ENCODE results near the gene SKA2. TPM values are rescaled to one million over a fixed set of nuclear protein-coding genes. Genes with fewer than 3 reads are reported as not detected.

SKA2 gene
- total and polyA plus RNA-seq, 2 of the 8 experiments (the other 6 are each of a cell fraction or from before 2014, with no cell fraction given), result 15.6 to 95.8 TPM

- no peak overlapping the region for H3K14ac ChIP-seq (ENCODE audit: insufficient read length)
- no peak overlapping the region for H3K56ac ChIP-seq (replicated peaks; ENCODE audit: insufficient read length, low read depth, low read length)
- no peaks in the 10 kb centered on the region for H3K23me2 ChIP-seq (ENCODE audit: low read depth, low read length)
- H3K27ac ChIP-seq (ENCODE audit: low read depth, low read length), result no peak overlapping the region
- H4K91ac ChIP-seq (replicated peaks; ENCODE audit: insufficient read length, low read length), result no peak overlapping the region
- H4K8ac ChIP-seq (ENCODE audit: extremely low read depth, insufficient read depth, low read length), result no peak overlapping the region
- no peak overlapping the region for H3K18ac ChIP-seq (ENCODE audit: extremely low read depth, low read length)
- H2BK20ac ChIP-seq (ENCODE audit: low read length), result no peak overlapping the region
- no peak overlapping the region for H2AFZ ChIP-seq (ENCODE audit: low read length)
- 0% methylated on average over 1 of the region's 2 CpGs; no CpG with 5 or more reads in 1 of the 2 experiments for WGBS, 2 experiments (ENCODE audit: extremely low coverage in 1 of 2, insufficient coverage in 1 of 2, insufficient read length in 1 of 2, insufficient replicate concordance in 2 of 2, low coverage in 1 of 2, low lambda C conversion rate in 2 of 2, missing lambda C conversion rate in 1 of 2)
- CTCF ChIA-PET (ENCODE audit: partially characterized antibody), result no interaction called here
- H3K9ac ChIP-seq (replicated peaks in 1 of 4; ENCODE audit: extremely low read depth in 1 of 4, low read depth in 3 of 4, low read length in 3 of 4), result no peak overlapping the region
- no peaks in the 10 kb centered on the region for H3K27me3 ChIP-seq (replicated peaks in 1 of 4; ENCODE audit: control insufficient read depth in 3 of 4, extremely low read depth in 1 of 4, insufficient read depth in 3 of 4, low read length in 3 of 4)
- H2BK120ac ChIP-seq (replicated peaks; ENCODE audit: low read depth, low read length), result no peak overlapping the region
- H2BK12ac ChIP-seq (ENCODE audit: low read depth, low read length), result no peak overlapping the region
- H2BK5ac ChIP-seq (ENCODE audit: low read depth, low read length), result no peak overlapping the region
- DNase-seq (ENCODE audit: low read depth in 1 of 2, low spot score in 2 of 2) (no peak), FAIRE-seq (no peak)
- H3K4ac ChIP-seq (replicated peaks; ENCODE audit: insufficient read length, low read depth, low read length), result no peak overlapping the region
- peaks cover 0 to 4% of the 10 kb centered on the region in 2 experiments for H4K20me1 ChIP-seq (replicated peaks in 1 of 2; ENCODE audit: control insufficient read depth in 1 of 2, insufficient read depth in 2 of 2, low read length in 2 of 2)
- no peak overlapping the region for H3K23ac ChIP-seq (ENCODE audit: insufficient read length)
- POLR2A ChIA-PET (ENCODE audit: partially characterized antibody), result interaction anchor here (0.6 to 1.2 kb wide), 3 partner anchors 9 to 26 kb away, joined by 3 to 4 read pairs (median 4); partner anchors contain the start of gene PRR11
- peaks cover 2% of the 10 kb centered on the region for H3K79me1 ChIP-seq (ENCODE audit: low read depth, low read length)
- no peaks in the 10 kb centered on the region for H3K4me1 ChIP-seq (replicated peaks in 1 of 4; ENCODE audit: control insufficient read depth in 3 of 4, insufficient read depth in 4 of 4, low read length in 3 of 4)
- H3K36me3 ChIP-seq (ENCODE audit: control insufficient read depth in 2 of 4, insufficient read depth in 4 of 4, low read length in 3 of 4), result peaks cover 2 to 10% (median 4%) of the 10 kb centered on the region in 4 experiments; a peak in 3 of 8 replicates
- H3K4me3 ChIP-seq (ENCODE audit: extremely low read depth in 1 of 4, insufficient read depth in 2 of 4, low read depth in 3 of 4, low read length in 4 of 4), result no peak overlapping the region
- no peaks in the 10 kb centered on the region for H3K9me3 ChIP-seq (ENCODE audit: insufficient read depth in 2 of 2, low read depth in 1 of 2, low read length in 1 of 2)
- no peak overlapping the region for H4K5ac ChIP-seq (ENCODE audit: insufficient read length, low read depth, low read length)
- no peak overlapping the region for H2BK15ac ChIP-seq (ENCODE audit: low read length)
- no peak overlapping the region for H3K4me2 ChIP-seq (ENCODE audit: insufficient read depth in 1 of 2, low read depth in 2 of 2, low read length in 2 of 2)
- peaks cover 0 to 32% of the 10 kb centered on the region in 2 experiments; a peak in 2 of 4 replicates for H3K79me2 ChIP-seq (ENCODE audit: control insufficient read depth in 1 of 2, insufficient read depth in 2 of 2, low read length in 2 of 2)
- H2AK5ac ChIP-seq (ENCODE audit: low read depth, low read length), result no peak overlapping the region
- TF ChIP-seq BACH1 (IDR thresholded peaks at IDR 0.05; ENCODE audit: low read length), result no peak
- TF ChIP-seq SP1 (IDR thresholded peaks at IDR 0.05; ENCODE audit: low read depth, low read length), result no peak
- no peak for TF ChIP-seq ATF3 (IDR thresholded peaks at IDR 0.05; ENCODE audit: insufficient read depth, low read depth, low read length)
- TF ChIP-seq TBP (IDR thresholded peaks at IDR 0.05; ENCODE audit: low read depth, low read length), result no peak
- no peak for TF ChIP-seq POLR2A (IDR thresholded peaks at IDR 0.05; ENCODE audit: control extremely low read depth in 1 of 2, low read depth in 2 of 2, low read length in 2 of 2)
- no peak for TF ChIP-seq JUND (IDR thresholded peaks at IDR 0.05; ENCODE audit: low read length)
- no peak for TF ChIP-seq RBBP5 (IDR thresholded peaks at IDR 0.05; ENCODE audit: borderline replicate concordance, low read depth, low read length)
- no peak for TF ChIP-seq USF2 (IDR thresholded peaks at IDR 0.05; ENCODE audit: low read length)
- TF ChIP-seq EP300 (IDR thresholded peaks at IDR 0.05; ENCODE audit: borderline replicate concordance in 1 of 2, low read depth in 2 of 2, low read length in 2 of 2), result no peak
- TF ChIP-seq JUN (IDR thresholded peaks at IDR 0.05; ENCODE audit: low read depth, low read length), result no peak
- no peak for TF ChIP-seq CBX8 (IDR thresholded peaks at IDR 0.05; ENCODE audit: borderline replicate concordance, low read depth, low read length)
- TF ChIP-seq SP4 (IDR thresholded peaks at IDR 0.05; ENCODE audit: low read length), result no peak
- no peak for TF ChIP-seq RAD21 (IDR thresholded peaks at IDR 0.05 in 1 of 2, conservative IDR thresholded peaks at IDR 0.05 in 1 of 2; ENCODE audit: low read depth in 2 of 2, low read length in 2 of 2)
Measured at GRCh38 chr17:59129814-59130213, 25.2 kb downstream of the SKA2 start.
